HL-60 (cell line): ENCODE results near the gene FAM53B.

Experiments
- DNase-seq, 2 experiments: peaks; one replicate each; pipeline ENCODE4 v3.0.0-alpha.2; 2010 to 2020; ENCODE audit warnings: low read depth in 1 of 2, low spot score in 1 of 2
- H3K27ac ChIP-seq: fragments of 250-450 bp; sonication (Bioruptor Pico); replicated peaks from 2 replicates; pipeline ENCODE4 v1.5.1; 2020; ENCODE audit warnings: mild to moderate bottlenecking, moderate library complexity
- H3K27me3 ChIP-seq: fragments of 250-450 bp; sonication (Bioruptor Pico); 2 replicates; pipeline ENCODE4 v1.5.1; 2021; ENCODE audit warnings: mild to moderate bottlenecking, moderate library complexity; ENCODE audit not compliant: insufficient read depth, poor library complexity, severe bottlenecking
- H3K4me3 ChIP-seq: replicated peaks from 2 replicates; pipeline ENCODE4 v1.5.1; 2011; ENCODE audit warnings: mild to moderate bottlenecking, control low read depth, low read length; ENCODE audit not compliant: insufficient read depth
- CTCF ChIP-seq: IDR thresholded peaks from one replicate; pipeline ENCODE4 v1.5.1; 2011; ENCODE audit warnings: low read length, control low read depth, inconsistent platforms; ENCODE audit not compliant: insufficient read depth
- GABPA ChIP-seq: IDR thresholded peaks from 2 replicates; pipeline ENCODE4 v1.6.1; 2012; ENCODE audit warnings: low read depth
- POLR2AphosphoS5 ChIP-seq: IDR thresholded peaks from 2 replicates; pipeline ENCODE4 v1.6.1; 2012; ENCODE audit warnings: low read depth
- SPI1 ChIP-seq: IDR thresholded peaks from 2 replicates; pipeline ENCODE4 v1.6.1; 2012; ENCODE audit warnings: low read depth, mild to moderate bottlenecking, borderline replicate concordance
- TF ChIP-seq, protein P1 (sequence below): IDR thresholded peaks from 2 replicates; pipeline ENCODE4 v1.6.1; 2012; ENCODE audit warnings: low read depth; ENCODE audit not compliant: insufficient replicate concordance

The FAM53B gene

DNA sequence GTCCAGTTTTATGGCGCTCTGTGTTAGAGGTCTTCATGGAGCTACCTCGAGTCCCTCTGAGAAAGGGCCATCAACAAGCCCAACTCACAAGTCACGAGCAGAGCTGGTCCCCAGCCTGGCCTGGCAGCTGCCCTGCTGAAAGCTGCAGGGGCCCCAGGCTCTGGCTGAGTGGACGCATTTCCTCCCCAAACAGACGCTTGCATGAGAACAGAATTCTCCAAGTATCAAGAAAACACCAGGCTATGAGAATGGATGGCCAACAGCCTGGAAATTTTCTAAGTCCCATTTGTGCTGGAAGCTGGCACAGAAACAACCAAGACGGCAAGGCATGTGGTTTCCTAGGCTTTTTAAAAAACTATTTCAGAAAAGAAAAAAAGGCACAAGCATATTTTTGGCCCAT lies 114.8 kb downstream of the FAM53B start:
- no peak for DNase-seq
- TF ChIP-seq, protein P1, sequence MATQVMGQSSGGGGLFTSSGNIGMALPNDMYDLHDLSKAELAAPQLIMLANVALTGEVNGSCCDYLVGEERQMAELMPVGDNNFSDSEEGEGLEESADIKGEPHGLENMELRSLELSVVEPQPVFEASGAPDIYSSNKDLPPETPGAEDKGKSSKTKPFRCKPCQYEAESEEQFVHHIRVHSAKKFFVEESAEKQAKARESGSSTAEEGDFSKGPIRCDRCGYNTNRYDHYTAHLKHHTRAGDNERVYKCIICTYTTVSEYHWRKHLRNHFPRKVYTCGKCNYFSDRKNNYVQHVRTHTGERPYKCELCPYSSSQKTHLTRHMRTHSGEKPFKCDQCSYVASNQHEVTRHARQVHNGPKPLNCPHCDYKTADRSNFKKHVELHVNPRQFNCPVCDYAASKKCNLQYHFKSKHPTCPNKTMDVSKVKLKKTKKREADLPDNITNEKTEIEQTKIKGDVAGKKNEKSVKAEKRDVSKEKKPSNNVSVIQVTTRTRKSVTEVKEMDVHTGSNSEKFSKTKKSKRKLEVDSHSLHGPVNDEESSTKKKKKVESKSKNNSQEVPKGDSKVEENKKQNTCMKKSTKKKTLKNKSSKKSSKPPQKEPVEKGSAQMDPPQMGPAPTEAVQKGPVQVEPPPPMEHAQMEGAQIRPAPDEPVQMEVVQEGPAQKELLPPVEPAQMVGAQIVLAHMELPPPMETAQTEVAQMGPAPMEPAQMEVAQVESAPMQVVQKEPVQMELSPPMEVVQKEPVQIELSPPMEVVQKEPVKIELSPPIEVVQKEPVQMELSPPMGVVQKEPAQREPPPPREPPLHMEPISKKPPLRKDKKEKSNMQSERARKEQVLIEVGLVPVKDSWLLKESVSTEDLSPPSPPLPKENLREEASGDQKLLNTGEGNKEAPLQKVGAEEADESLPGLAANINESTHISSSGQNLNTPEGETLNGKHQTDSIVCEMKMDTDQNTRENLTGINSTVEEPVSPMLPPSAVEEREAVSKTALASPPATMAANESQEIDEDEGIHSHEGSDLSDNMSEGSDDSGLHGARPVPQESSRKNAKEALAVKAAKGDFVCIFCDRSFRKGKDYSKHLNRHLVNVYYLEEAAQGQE = no peak
- no peak for TF ChIP-seq CTCF
- no peak for TF ChIP-seq SPI1
- no peak for TF ChIP-seq POLR2AphosphoS5
- no peak for TF ChIP-seq GABPA
- Histone ChIP-seq H3K27me3 (no peaks in the 10 kb centered on the region), H3K27ac (no peak overlapping the region), H3K4me3 (no peak overlapping the region)

GRCh38 chr10:124628676-124629021 lies 115.5 kb downstream of the FAM53B start:
- no peak overlapping the region for H3K27ac ChIP-seq
- H3K27me3 ChIP-seq = no peaks in the 10 kb centered on the region
- TF ChIP-seq GABPA (no peak), CTCF (no peak), SPI1 (no peak), POLR2AphosphoS5 (no peak)
- TF ChIP-seq, protein P1 = no peak
- no peak overlapping the region for H3K4me3 ChIP-seq
- no peak for DNase-seq

DNA sequence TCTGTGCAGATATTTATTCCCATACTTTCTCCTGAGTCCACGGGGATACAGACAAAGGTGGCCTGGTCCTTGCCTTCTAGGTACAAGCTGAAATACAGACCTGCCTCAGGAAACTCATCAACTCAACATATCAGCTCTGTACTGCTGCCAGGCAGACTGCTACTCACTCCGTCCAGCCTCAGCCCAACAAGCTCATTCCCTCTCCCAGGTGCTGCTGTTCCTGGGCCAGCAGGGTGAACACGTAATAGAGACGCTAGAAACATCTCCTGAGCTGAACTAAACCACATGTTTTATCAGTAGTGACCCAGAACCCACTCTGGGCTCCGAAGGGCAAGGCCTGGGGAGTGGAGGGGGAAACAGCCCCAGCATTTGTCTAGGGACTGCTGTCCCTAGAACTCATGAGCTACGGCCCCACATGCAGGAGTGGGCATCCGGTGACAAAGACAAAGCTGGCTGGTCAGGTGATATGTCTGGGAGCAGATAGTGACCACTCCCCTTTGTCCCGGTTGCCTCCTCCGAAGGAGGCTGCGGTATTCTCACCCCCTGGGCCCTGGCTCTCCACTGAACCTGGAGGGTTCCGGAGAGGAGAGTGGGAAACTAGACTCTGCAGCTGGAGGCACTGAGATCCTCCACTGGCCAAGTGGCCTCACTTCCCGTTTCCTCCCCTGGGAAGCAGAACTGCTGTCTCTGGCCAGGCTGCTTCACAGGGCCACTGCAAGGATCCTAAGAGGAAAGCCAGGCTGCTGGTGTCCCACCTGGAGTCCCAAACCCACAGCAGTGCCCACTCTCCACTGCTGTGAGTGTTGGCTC lies 116.1 kb downstream of the FAM53B start:
- DNase-seq = peak in 1 of 2 experiments; percentile 42
- no peaks in the 10 kb centered on the region for H3K27me3 ChIP-seq
- TF ChIP-seq SPI1 = peak; percentile 81
- TF ChIP-seq GABPA = no peak
- TF ChIP-seq CTCF = no peak
- H3K27ac ChIP-seq = no peak overlapping the region
- H3K4me3 ChIP-seq = no peak overlapping the region
